Prostate gland (tissue), 2 donors: ENCODE data around the gene POMGNT2. TPM values are rescaled to one million over a fixed set of nuclear protein-coding genes. Genes with fewer than 3 reads are reported as not detected.

Experiments
- DNase-seq: peaks from one replicate; pipeline ENCODE4 v3.0.0-alpha.2; 2019; ENCODE audit warnings: low spot score
- H3K27ac ChIP-seq, 2 donors: fragments of 200-600 bp; sonication (generic); 2 replicates each; pipeline ENCODE4 v1.5.1; 2017 to 2019
- H3K27me3 ChIP-seq: fragments of 200-600 bp; sonication (generic); replicated peaks from 2 replicates; pipeline ENCODE4 v1.5.1; 2019; ENCODE audit not compliant: insufficient read depth
- H3K36me3 ChIP-seq, 2 donors: fragments of 200-600 bp; sonication (generic); 1 replicate in 1 of 2; 2 replicates in 1 of 2; pipeline versions ENCODE4 v1.5.1 to v1.8.1; 2017 to 2019
- H3K4me1 ChIP-seq: fragments of 200-600 bp; sonication (generic); replicated peaks from 2 replicates; pipeline ENCODE4 v1.5.1; 2019
- H3K4me3 ChIP-seq, 2 donors: fragments of 200-600 bp; sonication (generic); 2 replicates each; pipeline ENCODE4 v1.5.1; 2017 to 2019
- H3K9me3 ChIP-seq: fragments of 200-600 bp; sonication (generic); 2 replicates; pipeline ENCODE4 v1.5.1; 2017
- POLR2A ChIP-seq: fragments of 450-650 bp; IDR thresholded peaks from one replicate; pipeline ENCODE4 v1.6.1; 2016; ENCODE audit warnings: antibody characterized with exemption, mild to moderate bottlenecking
- POLR2AphosphoS5 ChIP-seq: sonication (generic); formaldehyde crosslinking; IDR thresholded peaks from one replicate; pipeline ENCODE4 v1.6.1; 2017; ENCODE audit warnings: antibody characterized with exemption
- WGBS: methylation state at CpG from one replicate; pipeline ENCODE4 v1.1.5; 2018; 5-methylcytosine and 5-hydroxymethylcytosine counted together
- intact Hi-C: fragments of 100-400 bp; cut with DNase I; formaldehyde crosslinking; loops from one replicate; pipeline ENCODE4 v1.14.2; 2022
- total RNA-seq, 2 donors: library from RNA; depleted of rRNA; stranded (reverse); fragments of >200 nt; gene quantifications; one replicate each; pipeline ENCODE4 v1.1.0, GENCODE V29; 2016
- TF ChIP-seq, protein P1 (sequence below), 4 experiments: fragments of 200-600 bp in 2 of 4; fragments of 450-650 bp in 2 of 4; sonication (generic) in 2 of 4; IDR thresholded peaks; 1 replicate in 3 of 4; 2 replicates in 1 of 4; pipeline ENCODE4 v1.5.1; 2016 to 2019; ENCODE audit warnings: antibody characterized with exemption in 4 of 4, mild to moderate bottlenecking in 2 of 4, moderate library complexity in 2 of 4

The POMGNT2 gene
- total RNA-seq, result 10 to 100 TPM; 20.7 to 46.5 TPM

DNA sequence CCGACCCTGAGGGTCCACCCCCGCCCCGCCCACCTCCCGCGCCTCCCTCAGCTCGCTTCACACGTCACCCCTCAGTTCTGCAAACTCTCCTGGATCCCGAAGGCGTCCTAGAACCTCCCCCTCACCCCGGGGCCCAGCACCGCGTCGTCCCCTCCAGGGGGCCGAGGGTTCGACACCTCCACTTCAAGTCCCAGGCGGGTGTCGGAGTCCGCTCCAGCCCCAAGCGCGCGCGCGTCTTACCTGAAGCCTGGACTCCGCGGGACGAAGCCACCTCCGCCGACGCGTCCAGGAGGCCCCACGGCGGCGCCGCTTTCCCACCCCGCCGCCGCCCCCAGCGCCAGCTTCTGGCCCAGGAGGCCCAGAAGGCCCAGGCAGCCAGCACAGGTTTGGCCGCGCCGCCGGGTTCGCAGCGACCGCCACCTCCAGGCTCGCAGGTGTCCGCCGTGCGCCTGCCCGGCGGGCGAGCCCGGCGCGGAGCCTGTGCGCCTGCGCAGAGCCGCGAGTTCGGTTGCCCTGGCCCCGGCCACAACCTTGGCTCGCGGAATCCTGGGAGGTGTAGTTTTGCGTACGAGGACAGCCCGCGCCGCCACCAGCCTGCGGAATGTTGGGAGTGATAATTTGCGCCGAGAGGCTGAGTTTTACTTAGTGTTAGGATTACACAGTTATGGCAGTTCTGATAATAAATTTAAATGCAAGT is at the start of gene POMGNT2:
Gene POMGNT2 (minus strand): TSS at position 484 of the 697 bp plus-strand sequence. CDS start 24,648 bp downstream, outside the sequence.
- Histone ChIP-seq H3K4me3 (peak within 1 kb of the TSS; percentile 62 to 74), H3K36me3 (no peaks in the 10 kb centered on the region), H3K4me1 (no peaks in the 10 kb centered on the region), H3K27ac (peak within 1 kb of the TSS; percentile 57 to 58), H3K27me3 (no peaks in the 10 kb centered on the region), H3K9me3 (no peaks in the 10 kb centered on the region)
- TF ChIP-seq POLR2AphosphoS5 (peak; percentile 70), POLR2A (peak; percentile 44)
- TF ChIP-seq, protein P1, sequence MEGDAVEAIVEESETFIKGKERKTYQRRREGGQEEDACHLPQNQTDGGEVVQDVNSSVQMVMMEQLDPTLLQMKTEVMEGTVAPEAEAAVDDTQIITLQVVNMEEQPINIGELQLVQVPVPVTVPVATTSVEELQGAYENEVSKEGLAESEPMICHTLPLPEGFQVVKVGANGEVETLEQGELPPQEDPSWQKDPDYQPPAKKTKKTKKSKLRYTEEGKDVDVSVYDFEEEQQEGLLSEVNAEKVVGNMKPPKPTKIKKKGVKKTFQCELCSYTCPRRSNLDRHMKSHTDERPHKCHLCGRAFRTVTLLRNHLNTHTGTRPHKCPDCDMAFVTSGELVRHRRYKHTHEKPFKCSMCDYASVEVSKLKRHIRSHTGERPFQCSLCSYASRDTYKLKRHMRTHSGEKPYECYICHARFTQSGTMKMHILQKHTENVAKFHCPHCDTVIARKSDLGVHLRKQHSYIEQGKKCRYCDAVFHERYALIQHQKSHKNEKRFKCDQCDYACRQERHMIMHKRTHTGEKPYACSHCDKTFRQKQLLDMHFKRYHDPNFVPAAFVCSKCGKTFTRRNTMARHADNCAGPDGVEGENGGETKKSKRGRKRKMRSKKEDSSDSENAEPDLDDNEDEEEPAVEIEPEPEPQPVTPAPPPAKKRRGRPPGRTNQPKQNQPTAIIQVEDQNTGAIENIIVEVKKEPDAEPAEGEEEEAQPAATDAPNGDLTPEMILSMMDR (IDR thresholded peaks at IDR 0.05), result peak in 2 of 4 experiments; percentile 24 to 27
- under 1% methylated on average over 70 of the region's 71 CpGs for whole genome bisulfite sequencing
- DNase-seq, result peak; percentile 89
- intact Hi-C loops, result loop anchor here (2.0 to 10.0 kb wide), 2 partner anchors 47 to 179 kb away; partner anchors contain the start of gene SNRK

GRCh38 chr3:43154980-43155379 is 49.1 kb upstream of the POMGNT2 start:
- H3K9me3 ChIP-seq, result no peaks in the 10 kb centered on the region
- peaks cover 4% of the 10 kb centered on the region for H3K4me1 ChIP-seq
- H3K27me3 ChIP-seq, result no peaks in the 10 kb centered on the region
- intact Hi-C loops, result loop anchor here (1.0 to 5.0 kb wide), 2 partner anchors 178 to 194 kb away; partner anchors contain the start of gene GASK1A
- no peaks in the 10 kb centered on the region for H3K36me3 ChIP-seq
- TF ChIP-seq POLR2A, result no peak
- TF ChIP-seq POLR2AphosphoS5, result no peak
- TF ChIP-seq, protein P1 (IDR thresholded peaks at IDR 0.05), result no peak
- H3K4me3 ChIP-seq, result no peak overlapping the region
- 87% methylated on average over 5 of the region's 5 CpGs for WGBS
- H3K27ac ChIP-seq, result no peak overlapping the region
- DNase-seq, result no peak

DNA sequence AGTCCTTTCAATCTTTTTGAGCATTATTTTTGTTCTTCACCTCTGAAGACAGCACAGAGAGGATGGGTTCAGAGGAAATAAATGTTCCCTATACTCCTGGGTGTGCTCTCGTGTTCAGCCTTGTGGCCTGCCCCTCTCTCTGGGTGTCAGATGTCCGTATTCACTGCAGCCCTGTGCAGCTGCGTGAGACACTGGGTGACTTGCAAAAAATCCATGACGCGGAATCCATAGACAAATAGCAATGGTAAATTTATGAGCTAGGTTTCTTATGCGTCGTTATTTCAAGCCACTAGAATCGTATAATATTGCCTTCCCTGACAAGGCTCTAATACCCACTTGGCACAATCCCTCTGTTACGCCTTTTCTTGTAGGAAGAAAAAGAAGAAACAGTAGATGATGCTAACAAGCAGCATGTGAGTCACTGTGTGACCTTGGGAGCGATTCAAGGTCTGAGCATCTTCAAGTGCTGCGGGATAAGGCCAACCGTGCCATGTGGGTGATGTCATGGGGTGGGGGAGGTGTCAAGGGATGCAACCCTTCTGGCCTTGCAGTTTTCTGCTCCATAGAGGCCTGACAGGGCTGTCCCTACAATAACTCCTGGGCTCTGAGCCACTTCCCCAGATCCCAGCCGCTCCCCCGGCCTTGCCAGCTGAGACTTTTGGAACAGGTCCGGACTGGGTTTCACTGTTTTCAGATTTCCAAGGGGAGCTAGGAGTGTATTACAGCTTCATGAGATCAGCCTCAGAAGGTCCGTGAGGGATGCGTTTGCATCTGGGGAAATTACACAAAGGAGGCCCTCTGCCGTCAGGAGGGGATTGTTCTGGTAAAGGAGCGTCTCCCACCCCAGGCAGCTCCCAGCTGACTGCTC is 47.6 kb upstream of the POMGNT2 start:
- H3K4me3 ChIP-seq, result no peak overlapping the region
- H3K27me3 ChIP-seq, result no peaks in the 10 kb centered on the region
- intact Hi-C loops, result loop anchor here (2.0 kb wide), 1 partner anchor 47 kb away; the partner anchor contains the start of gene POMGNT2
- H3K27ac ChIP-seq, result no peak overlapping the region
- H3K9me3 ChIP-seq, result no peaks in the 10 kb centered on the region
- no peak for DNase-seq
- H3K36me3 ChIP-seq, result no peaks in the 10 kb centered on the region
- no peak for TF ChIP-seq POLR2A
- TF ChIP-seq, protein P1 (IDR thresholded peaks at IDR 0.05), result no peak
- TF ChIP-seq POLR2AphosphoS5, result peak; percentile 6
- 42% methylated on average over 19 of the region's 19 CpGs for WGBS
- peaks cover 4% of the 10 kb centered on the region for H3K4me1 ChIP-seq

GRCh38 chr3:43152649-43153048 is 46.8 kb upstream of the POMGNT2 start:
- Histone ChIP-seq H3K27me3 (no peaks in the 10 kb centered on the region), H3K4me1 (peaks cover 4% of the 10 kb centered on the region), H3K9me3 (no peaks in the 10 kb centered on the region), H3K36me3 (no peaks in the 10 kb centered on the region), H3K27ac (no peak overlapping the region), H3K4me3 (no peak overlapping the region)
- no peak for DNase-seq
- WGBS, result 14% methylated on average over 5 of the region's 5 CpGs
- TF ChIP-seq POLR2A, result no peak
- TF ChIP-seq, protein P1 (IDR thresholded peaks at IDR 0.05), result no peak
- no peak for TF ChIP-seq POLR2AphosphoS5
- intact Hi-C loops, result loop anchor here (2.0 kb wide), 1 partner anchor 46 kb away; the partner anchor contains the start of gene POMGNT2
